ENCODE data around the gene SLC39A9.

DNA sequence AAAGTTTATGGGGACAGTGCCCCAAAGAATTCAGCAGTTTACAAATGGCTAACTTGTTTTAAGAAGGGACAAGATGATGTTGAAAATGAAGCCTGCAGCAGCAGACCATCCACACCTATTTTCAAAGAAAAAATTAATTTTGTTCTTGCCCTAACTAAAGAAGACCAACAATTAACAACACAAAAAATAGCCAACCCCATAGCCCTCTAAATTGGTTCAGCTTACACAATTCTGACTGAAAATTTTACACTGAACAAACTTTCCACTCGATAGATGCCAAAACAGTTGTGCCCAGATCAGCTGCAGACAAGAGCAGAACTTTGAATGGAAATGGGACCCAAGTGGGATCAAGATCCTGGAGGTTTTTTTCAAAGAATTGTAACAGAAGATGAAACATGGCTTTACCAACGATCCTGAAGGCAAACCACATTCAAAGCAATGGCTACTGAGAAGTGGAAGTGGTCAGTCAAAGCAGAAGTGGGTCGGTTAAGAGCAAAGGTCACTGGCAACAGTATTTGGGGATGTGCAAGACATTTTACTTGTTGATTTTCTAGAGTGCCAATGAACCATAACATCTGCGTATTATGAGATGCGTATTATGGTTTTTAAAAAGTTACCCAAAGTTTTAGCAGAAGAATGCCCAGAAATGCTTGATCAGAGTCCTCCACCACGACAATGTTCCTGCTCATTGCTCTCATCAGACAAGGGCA, 30.0 kb downstream of the SLC39A9 start:
- TF ChIP-seq, protein P1, sequence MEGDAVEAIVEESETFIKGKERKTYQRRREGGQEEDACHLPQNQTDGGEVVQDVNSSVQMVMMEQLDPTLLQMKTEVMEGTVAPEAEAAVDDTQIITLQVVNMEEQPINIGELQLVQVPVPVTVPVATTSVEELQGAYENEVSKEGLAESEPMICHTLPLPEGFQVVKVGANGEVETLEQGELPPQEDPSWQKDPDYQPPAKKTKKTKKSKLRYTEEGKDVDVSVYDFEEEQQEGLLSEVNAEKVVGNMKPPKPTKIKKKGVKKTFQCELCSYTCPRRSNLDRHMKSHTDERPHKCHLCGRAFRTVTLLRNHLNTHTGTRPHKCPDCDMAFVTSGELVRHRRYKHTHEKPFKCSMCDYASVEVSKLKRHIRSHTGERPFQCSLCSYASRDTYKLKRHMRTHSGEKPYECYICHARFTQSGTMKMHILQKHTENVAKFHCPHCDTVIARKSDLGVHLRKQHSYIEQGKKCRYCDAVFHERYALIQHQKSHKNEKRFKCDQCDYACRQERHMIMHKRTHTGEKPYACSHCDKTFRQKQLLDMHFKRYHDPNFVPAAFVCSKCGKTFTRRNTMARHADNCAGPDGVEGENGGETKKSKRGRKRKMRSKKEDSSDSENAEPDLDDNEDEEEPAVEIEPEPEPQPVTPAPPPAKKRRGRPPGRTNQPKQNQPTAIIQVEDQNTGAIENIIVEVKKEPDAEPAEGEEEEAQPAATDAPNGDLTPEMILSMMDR (conservative IDR thresholded peaks at IDR 0.05; ENCODE audit: low read depth in 2 of 2), result no peak
- no peak for TF ChIP-seq POLR2AphosphoS5 (IDR thresholded peaks at IDR 0.05; ENCODE audit: low read depth)
- no peak for TF ChIP-seq REST (IDR thresholded peaks at IDR 0.05; ENCODE audit: unreplicated experiment)
- TF ChIP-seq EZH2phosphoT487 (IDR thresholded peaks at IDR 0.05; ENCODE audit: unreplicated experiment), result no peak
- no peak for TF ChIP-seq ZNF331 (CRISPR knock-in tag; IDR thresholded peaks at IDR 0.05; ENCODE audit: low read depth)
- TF ChIP-seq EZH2 (IDR thresholded peaks at IDR 0.05; ENCODE audit: low read depth, unreplicated experiment), result no peak
- no peak for TF ChIP-seq JUNB (IDR thresholded peaks at IDR 0.05; ENCODE audit: unreplicated experiment)
- TF ChIP-seq CREB1 (CRISPR knock-in tag; IDR thresholded peaks at IDR 0.05; ENCODE audit: low read depth), result no peak
- no peak for TF ChIP-seq STAT1 (IDR thresholded peaks at IDR 0.05; ENCODE audit: unreplicated experiment)
- TF ChIP-seq, protein P2, sequence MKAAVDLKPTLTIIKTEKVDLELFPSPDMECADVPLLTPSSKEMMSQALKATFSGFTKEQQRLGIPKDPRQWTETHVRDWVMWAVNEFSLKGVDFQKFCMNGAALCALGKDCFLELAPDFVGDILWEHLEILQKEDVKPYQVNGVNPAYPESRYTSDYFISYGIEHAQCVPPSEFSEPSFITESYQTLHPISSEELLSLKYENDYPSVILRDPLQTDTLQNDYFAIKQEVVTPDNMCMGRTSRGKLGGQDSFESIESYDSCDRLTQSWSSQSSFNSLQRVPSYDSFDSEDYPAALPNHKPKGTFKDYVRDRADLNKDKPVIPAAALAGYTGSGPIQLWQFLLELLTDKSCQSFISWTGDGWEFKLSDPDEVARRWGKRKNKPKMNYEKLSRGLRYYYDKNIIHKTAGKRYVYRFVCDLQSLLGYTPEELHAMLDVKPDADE (IDR thresholded peaks at IDR 0.05), result no peak
- no peak for TF ChIP-seq NANOG (IDR thresholded peaks at IDR 0.05; ENCODE audit: borderline replicate concordance)

All from GM23338 (cell line).